ENCODE measurements around the gene TMEM225B. TPM values are rescaled to one million over a fixed set of nuclear protein-coding genes. Genes with fewer than 3 reads are reported as not detected.

The TMEM225B gene
- 0.29 and 0.50 TPM in 2 replicates for total RNA-seq

GRCh38 chr7:99597762-99598501 lies at the start of gene TMEM225B:
Gene TMEM225B, plus strand, starts transcription at chr7:99598267. Its CDS starts 6,122 bp downstream, at chr7:99604389.

GRCh38 chr7:99551767-99552463 lies 46.2 kb upstream of the TMEM225B start, which contains the start of gene FAM200A:
Gene FAM200A, minus strand, starts transcription at chr7:99552114. Its CDS starts 3,707 bp downstream, at chr7:99548407.

GRCh38 chr7:99558306-99559174 lies 39.5 kb upstream of the TMEM225B start, which contains the start of gene ZNF655:
Gene ZNF655, plus strand, starts transcription at chr7:99558642. Its CDS starts 1,918 bp downstream, at chr7:99560560.

GRCh38 chr7:99616359-99617191 lies 18.5 kb downstream of the TMEM225B start, which contains the start of gene ZSCAN25:
Gene ZSCAN25, plus strand, starts transcription at chr7:99616946. Its CDS starts 2,661 bp downstream, at chr7:99619607.

Other genes starting within 250 kb of the TMEM225B start
- gene ARPC1B, start 223.5 kb upstream of the TMEM225B start, total RNA-seq: 567 and 592 TPM in 2 replicates
- 46.3 and 119 TPM in 2 replicates for gene PDAP1, start 189.7 kb upstream of the TMEM225B start, total RNA-seq
- gene BUD31, start 189.3 kb upstream of the TMEM225B start, total RNA-seq: 79.9 and 101 TPM in 2 replicates
- gene PTCD1, start 159.5 kb upstream of the TMEM225B start, total RNA-seq: 6.8 and 12.2 TPM in 2 replicates
- gene CPSF4, start 159.3 kb upstream of the TMEM225B start, total RNA-seq: 27.9 and 49.3 TPM in 2 replicates
- 320 and 523 TPM in 2 replicates for gene ATP5MF, start 132.1 kb upstream of the TMEM225B start, total RNA-seq
- 4.6 and 9.0 TPM in 2 replicates for gene ZNF789, start 125.4 kb upstream of the TMEM225B start, total RNA-seq
- gene ZNF394, start 98.0 kb upstream of the TMEM225B start, total RNA-seq: 25.8 and 30.0 TPM in 2 replicates
- 12.2 and 12.4 TPM in 2 replicates for gene ZKSCAN5, start 93.6 kb upstream of the TMEM225B start, total RNA-seq
- 10.8 and 11.3 TPM in 2 replicates for gene FAM200A, start 46.2 kb upstream of the TMEM225B start, total RNA-seq
- gene ZNF655, start 39.6 kb upstream of the TMEM225B start, total RNA-seq: 69.0 and 79.3 TPM in 2 replicates
- 10.3 and 10.8 TPM in 2 replicates for gene ZSCAN25, start 18.7 kb downstream of the TMEM225B start, total RNA-seq
- 0.17 and 0.44 TPM in 2 replicates for gene CYP3A5, start 81.7 kb downstream of the TMEM225B start, total RNA-seq
- 0.33 TPM in 1 of 2 replicates, not detected in the other for gene CYP3A7, start 136.9 kb downstream of the TMEM225B start, total RNA-seq
- gene CYP3A4, start 185.9 kb downstream of the TMEM225B start, total RNA-seq: not detected in 2 replicates
- gene CYP3A43, start 229.7 kb downstream of the TMEM225B start, total RNA-seq: not detected in 2 replicates